Activated CD4-positive, alpha-beta T cell treated with anti-CD3 and anti-CD28 coated beads, Interleukin-2, amount 10 ng/mL, durations not matched to agents 7 days and 5 days (primary cell): ENCODE data around the gene IFI27. TPM values are rescaled to one million over a fixed set of nuclear protein-coding genes. Genes with fewer than 3 reads are reported as not detected.
"Not testable (repeated sequence)": the region's sequence is repeated elsewhere in the genome, so short reads cannot be mapped to it uniquely, and the experiment has no call there.

Experiments
- CTCF ChIA-PET: fragments of 350-600 bp; sonication (Branson Sonifier 250); formaldehyde crosslinking; loops from one replicate; lab custom pipeline; 2021; ENCODE audit warnings: antibody characterized with exemption; lab: Charles Lee
- POLR2A ChIA-PET: fragments of 350-600 bp; sonication (Branson Sonifier 250); formaldehyde crosslinking; loops from one replicate; lab custom pipeline; 2021; ENCODE audit warnings: antibody characterized with exemption; lab: Charles Lee
- DNase-seq: peaks from one replicate; pipeline ENCODE4 v3.0.0-alpha.2; 2020
- H3K27ac Mint-ChIP-seq: one replicate; pipeline ENCODE4 v1.8.0; 2021; ENCODE audit warnings: mild to moderate bottlenecking, moderate library complexity, mixed read lengths
- H3K27me3 Mint-ChIP-seq: one replicate; pipeline ENCODE4 v1.8.0; 2021; ENCODE audit warnings: mixed read lengths
- H3K36me3 Mint-ChIP-seq: one replicate; pipeline ENCODE4 v1.8.0; 2021; ENCODE audit warnings: low read depth, mixed read lengths
- H3K4me1 Mint-ChIP-seq: one replicate; pipeline ENCODE4 v1.8.0; 2021; ENCODE audit warnings: mixed read lengths
- H3K4me3 Mint-ChIP-seq: one replicate; pipeline ENCODE4 v1.8.0; 2021; ENCODE audit warnings: mild to moderate bottlenecking, moderate library complexity, mixed read lengths
- H3K9me3 Mint-ChIP-seq: one replicate; pipeline ENCODE4 v1.8.0; 2021; ENCODE audit warnings: mixed read lengths
- total RNA-seq, 2 experiments: library from RNA; stranded (reverse); gene quantifications; one replicate each; pipeline ENCODE4 v1.2.3, GENCODE V29; 2021

Gene IFI27
- 100 to 1,000 TPM; 158 to 193 TPM for total RNA-seq

- H3K9me3 Mint-ChIP-seq = no peaks in the 10 kb centered on the region
- H3K4me3 Mint-ChIP-seq = peak within 1 kb of the TSS; percentile 71
- DNase-seq = peak; percentile 24
- H3K4me1 Mint-ChIP-seq = peaks cover 47% of the 10 kb centered on the region
- ChIA-PET POLR2A (no interaction called here), CTCF (interaction anchor here (0.6 to 1.1 kb wide), 3 partner anchors 10 to 478 kb away, joined by 3 to 5 read pairs (median 3); no protein-coding TSS in a partner anchor)
- peak within 1 kb of the TSS; percentile 85 for H3K27ac Mint-ChIP-seq
- H3K36me3 Mint-ChIP-seq = peaks cover 4% of the 10 kb centered on the region
- H3K27me3 Mint-ChIP-seq = no peaks in the 10 kb centered on the region
These were observed at the start of gene IFI27 for GRCh38 chr14:94110552-94111181. TSS of gene IFI27 (plus strand) at chr14:94110736.

GRCh38 chr14:94062344-94062940 lies 48.1 kb upstream of the IFI27 start:
- no peak overlapping the region for H3K27ac Mint-ChIP-seq
- ChIA-PET CTCF (interaction anchor here (1.3 kb wide), 1 partner anchor 74 kb away, joined by 4 read pairs; no protein-coding TSS in a partner anchor), POLR2A (no interaction called here)
- peaks cover 74% of the 10 kb centered on the region for H3K36me3 Mint-ChIP-seq
- no peaks in the 10 kb centered on the region for H3K27me3 Mint-ChIP-seq
- peaks cover 43% of the 10 kb centered on the region for H3K4me1 Mint-ChIP-seq
- H3K4me3 Mint-ChIP-seq = no peak overlapping the region
- peaks cover 12% of the 10 kb centered on the region for H3K9me3 Mint-ChIP-seq
- DNase-seq = no peak

GRCh38 chr14:94066089-94066676 lies 44.4 kb upstream of the IFI27 start:
- ChIA-PET POLR2A (no interaction called here), CTCF (interaction anchor here (1.1 to 3.8 kb wide), 3 partner anchors 8 to 30 kb away, joined by 3 to 15 read pairs (median 5); no protein-coding TSS in a partner anchor)
- no peak for DNase-seq
- Mint-ChIP-seq H3K36me3 (peaks cover 84% of the 10 kb centered on the region), H3K27me3 (no peaks in the 10 kb centered on the region), H3K4me1 (peaks cover 52% of the 10 kb centered on the region), H3K27ac (no peak overlapping the region), H3K4me3 (no peak overlapping the region), H3K9me3 (peaks cover 45% of the 10 kb centered on the region)

GRCh38 chr14:94072076-94072475 lies 38.5 kb upstream of the IFI27 start:
- H3K4me1 Mint-ChIP-seq = peaks cover 48% of the 10 kb centered on the region
- CTCF ChIA-PET, DNase-seq, H3K27me3 Mint-ChIP-seq, H3K4me3 Mint-ChIP-seq, POLR2A ChIA-PET, H3K27ac Mint-ChIP-seq: not testable (repeated sequence)
- H3K36me3 Mint-ChIP-seq = peaks cover 83% of the 10 kb centered on the region
- peaks cover 57% of the 10 kb centered on the region for H3K9me3 Mint-ChIP-seq

- H3K9me3 Mint-ChIP-seq = peaks cover 34% of the 10 kb centered on the region
- POLR2A ChIA-PET = no interaction called here
- peaks cover 80% of the 10 kb centered on the region for H3K36me3 Mint-ChIP-seq
- H3K4me3 Mint-ChIP-seq = no peak overlapping the region
- CTCF ChIA-PET = interaction anchor here (0.6 to 1.4 kb wide), 2 partner anchors 12 to 123 kb away, joined by 3 to 4 read pairs; no protein-coding TSS in a partner anchor
- DNase-seq = no peak
- peaks cover 51% of the 10 kb centered on the region for H3K4me1 Mint-ChIP-seq
- no peak overlapping the region for H3K27ac Mint-ChIP-seq
- H3K27me3 Mint-ChIP-seq = no peaks in the 10 kb centered on the region
These were observed 36.0 kb upstream of the IFI27 start for GRCh38 chr14:94074534-94074933.

- peaks cover 56% of the 10 kb centered on the region for H3K4me1 Mint-ChIP-seq
- H3K36me3 Mint-ChIP-seq = peaks cover 79% of the 10 kb centered on the region
These were observed 35.5 kb upstream of the IFI27 start for GRCh38 chr14:94075008-94075407.

GRCh38 chr14:94077111-94077821 lies 33.3 kb upstream of the IFI27 start:
- H3K27ac Mint-ChIP-seq = no peak overlapping the region
- H3K4me3 Mint-ChIP-seq = peak overlapping the region; percentile 13
- POLR2A ChIA-PET = no interaction called here
- H3K27me3 Mint-ChIP-seq = no peaks in the 10 kb centered on the region
- peaks cover 15% of the 10 kb centered on the region for H3K9me3 Mint-ChIP-seq
- H3K36me3 Mint-ChIP-seq = peaks cover 60% of the 10 kb centered on the region
- peaks cover 54% of the 10 kb centered on the region for H3K4me1 Mint-ChIP-seq
- CTCF ChIA-PET = interaction anchor here (3.2 kb wide), 1 partner anchor 41 kb away, joined by 11 read pairs; no protein-coding TSS in a partner anchor
- DNase-seq = no peak

More at GRCh38 chr14:94075008-94075407, 35.5 kb upstream of the IFI27 start:
- POLR2A ChIA-PET = no interaction called here
- no peak for DNase-seq
- no peak overlapping the region for H3K4me3 Mint-ChIP-seq
- CTCF ChIA-PET = interaction anchor here (0.6 kb wide), 1 partner anchor 124 kb away, joined by 3 read pairs; no protein-coding TSS in a partner anchor
- no peaks in the 10 kb centered on the region for H3K27me3 Mint-ChIP-seq
- peaks cover 31% of the 10 kb centered on the region for H3K9me3 Mint-ChIP-seq
- no peak overlapping the region for H3K27ac Mint-ChIP-seq

GRCh38 chr14:94077823-94078222 lies 32.7 kb upstream of the IFI27 start:
- Mint-ChIP-seq H3K27me3 (no peaks in the 10 kb centered on the region), H3K9me3 (peaks cover 14% of the 10 kb centered on the region), H3K4me1 (peaks cover 59% of the 10 kb centered on the region), H3K27ac (no peak overlapping the region), H3K36me3 (peaks cover 58% of the 10 kb centered on the region), H3K4me3 (peak overlapping the region; percentile 99)
- ChIA-PET POLR2A (no interaction called here), CTCF (interaction anchor here (3.2 kb wide), 1 partner anchor 42 kb away, joined by 11 read pairs; no protein-coding TSS in a partner anchor)
- no peak for DNase-seq

GRCh38 chr14:94079891-94080620 lies 30.5 kb upstream of the IFI27 start:
- POLR2A ChIA-PET = no interaction called here
- Mint-ChIP-seq H3K4me3 (peak overlapping the region; percentile 99), H3K27me3 (no peaks in the 10 kb centered on the region), H3K27ac (peak overlapping the region; percentile 100), H3K9me3 (peaks cover 7% of the 10 kb centered on the region), H3K36me3 (peaks cover 57% of the 10 kb centered on the region), H3K4me1 (peaks cover 60% of the 10 kb centered on the region)
- CTCF ChIA-PET = interaction anchor here (0.6 to 1.6 kb wide), 9 partner anchors 12 to 191 kb away, joined by 3 to 5 read pairs (median 3); partner anchors contain the start of gene IFI27L2
- no peak for DNase-seq

GRCh38 chr14:94080621-94081385 lies 29.7 kb upstream of the IFI27 start, which contains the start of the genes DDX24 and IFI27L1:
TSS of gene DDX24 (minus strand) at chr14:94081202. CDS start at chr14:94079742, 1,460 bp downstream.
TSS of gene IFI27L1 (plus strand) at chr14:94081310. CDS start at chr14:94096938, 15,628 bp downstream.
- peak within 1 kb of the TSS; percentile 100 for H3K27ac Mint-ChIP-seq
- POLR2A ChIA-PET = no interaction called here
- peak within 1 kb of the TSS; percentile 99 for H3K4me3 Mint-ChIP-seq
- CTCF ChIA-PET = interaction anchor here (0.6 to 1.9 kb wide), 8 partner anchors 10 to 110 kb away, joined by 3 to 7 read pairs (median 4); no protein-coding TSS in a partner anchor
- DNase-seq = peak; percentile 97
- H3K27me3 Mint-ChIP-seq = no peaks in the 10 kb centered on the region
- H3K4me1 Mint-ChIP-seq = peaks cover 53% of the 10 kb centered on the region
- peaks cover 54% of the 10 kb centered on the region for H3K36me3 Mint-ChIP-seq
- H3K9me3 Mint-ChIP-seq = no peaks in the 10 kb centered on the region

- Mint-ChIP-seq H3K9me3 (peaks cover 4% of the 10 kb centered on the region), H3K27me3 (no peaks in the 10 kb centered on the region), H3K4me3 (peak overlapping the region; percentile 99), H3K27ac (peak overlapping the region; percentile 100), H3K4me1 (peaks cover 51% of the 10 kb centered on the region), H3K36me3 (peaks cover 53% of the 10 kb centered on the region)
- DNase-seq = no peak
- CTCF ChIA-PET = interaction anchor here (0.8 to 1.9 kb wide), 8 partner anchors 9 to 111 kb away, joined by 3 to 7 read pairs (median 4); no protein-coding TSS in a partner anchor
- POLR2A ChIA-PET = no interaction called here
These were observed 29.1 kb upstream of the IFI27 start for GRCh38 chr14:94081386-94081820.
